Measurements from ENCODE around the gene INSM2.
A peak's percentile ranks its signal among the peaks of the same experiment; 100 is the strongest.

The INSM2 gene

GRCh38 chr14:35551081-35551480 lies 17.1 kb downstream of the INSM2 start:
- no peak for DNase-seq

- peak; percentile 75 for DNase-seq
These were observed 19.8 kb downstream of the INSM2 start for GRCh38 chr14:35553808-35554207.

GRCh38 chr14:35556548-35556947 lies 22.6 kb downstream of the INSM2 start:
- DNase-seq, result no peak

DNA sequence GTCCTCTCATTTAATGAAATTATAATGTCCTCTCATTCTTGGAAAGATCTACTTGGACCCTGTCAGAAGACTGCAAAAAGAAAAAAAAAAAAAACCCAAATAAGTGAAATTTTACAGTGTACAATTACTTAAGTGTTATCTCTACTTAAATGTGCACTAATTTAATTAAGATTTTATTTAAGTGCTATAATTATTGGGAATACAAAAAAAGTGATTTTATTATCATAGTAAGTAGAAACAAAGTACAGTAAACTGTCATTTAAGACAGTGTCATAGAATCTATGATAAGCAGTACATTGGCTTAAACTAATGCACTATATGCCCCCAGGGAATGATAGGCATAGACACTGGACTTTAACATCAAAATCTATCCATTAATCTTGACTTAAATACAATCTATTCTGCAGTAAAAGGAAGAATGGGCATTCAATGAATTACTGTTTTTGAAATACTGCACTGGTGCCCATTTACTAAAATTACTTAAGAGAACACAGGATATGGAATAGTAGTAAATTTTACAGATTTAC lies 23.3 kb downstream of the INSM2 start:
- DNase-seq, result no peak

GRCh38 chr14:35558680-35559079 lies 24.7 kb downstream of the INSM2 start:
- DNase-seq, result no peak

- DNase-seq, result no peak
These were observed 32.0 kb downstream of the INSM2 start for GRCh38 chr14:35565871-35566464.

- DNase-seq, result no peak
These were observed 37.6 kb downstream of the INSM2 start for GRCh38 chr14:35571598-35571997.

- DNase-seq, result no peak
These were observed 39.9 kb downstream of the INSM2 start for GRCh38 chr14:35573911-35574310.

DNA sequence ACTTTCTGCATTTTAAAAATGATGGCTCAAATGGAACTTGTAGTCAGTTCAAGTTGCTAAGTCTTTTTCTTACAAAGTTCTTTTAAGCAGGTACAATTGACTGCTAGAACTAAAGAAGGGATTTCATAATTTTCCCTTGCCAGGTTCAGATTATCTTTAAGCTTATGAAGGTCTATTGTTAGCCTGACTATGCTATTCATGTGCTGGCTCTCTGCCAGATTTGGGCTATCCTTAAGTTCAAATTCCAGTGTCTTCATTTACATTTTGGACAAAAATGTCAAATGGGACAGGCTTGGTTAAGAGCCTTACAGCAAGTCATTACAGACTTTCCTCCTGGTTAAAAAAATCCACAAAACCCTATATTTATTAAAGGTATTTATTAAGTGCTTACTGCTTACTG lies 42.3 kb downstream of the INSM2 start:
- peak; percentile 17 for DNase-seq

DNA sequence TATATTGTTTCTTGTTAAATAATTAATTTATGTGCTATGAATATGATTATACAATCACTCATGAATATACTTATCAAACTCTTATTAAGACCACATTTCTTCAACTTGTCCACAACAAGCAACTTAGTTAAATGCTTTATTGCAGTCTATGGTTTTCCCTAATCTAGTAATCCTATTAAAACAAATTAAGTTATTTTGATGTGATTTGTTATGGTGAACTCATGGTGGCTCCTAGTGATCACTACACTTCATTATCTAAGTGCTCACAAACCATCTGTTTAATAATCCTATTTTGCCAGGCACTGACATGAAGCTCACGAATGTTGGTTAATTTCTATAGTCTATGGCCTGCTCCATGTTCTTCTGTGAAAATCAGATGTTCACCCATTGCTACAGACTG lies 42.9 kb downstream of the INSM2 start:
- DNase-seq, result no peak

GRCh38 chr14:35578135-35578534 lies 44.2 kb downstream of the INSM2 start:
- DNase-seq, result no peak

GRCh38 chr14:35578639-35579038 lies 44.7 kb downstream of the INSM2 start:
- DNase-seq, result no peak

Measured in fibroblast of skin of back (primary cell).